Loucy (cell line): ENCODE data around the gene SLC6A12.

Experiments used
- H2AFZ ChIP-seq: fragments of 200-600 bp; sonication (generic); 2 replicates; pipeline ENCODE4 v1.6.0; 2016; ENCODE audit warnings: antibody characterized with exemption, mild to moderate bottlenecking, low read length, moderate library complexity
- H3F3A ChIP-seq: fragments of 200-600 bp; 2 replicates; pipeline ENCODE4 v1.6.0; 2016; ENCODE audit warnings: antibody characterized with exemption, low read depth, mild to moderate bottlenecking
- H3K27me3 ChIP-seq: fragments of 200-600 bp; sonication (generic); 2 replicates; pipeline ENCODE4 v1.6.1; 2014; ENCODE audit warnings: low read length, mild to moderate bottlenecking; ENCODE audit not compliant: insufficient read depth, poor library complexity, severe bottlenecking
- H3K36me3 ChIP-seq: fragments of 200-600 bp; sonication (generic); 2 replicates; pipeline ENCODE4 v1.6.1; 2016; ENCODE audit warnings: low read length; ENCODE audit not compliant: insufficient read depth
- H3K4me1 ChIP-seq: fragments of 200-600 bp; sonication (generic); 2 replicates; pipeline ENCODE4 v1.5.1; 2014; ENCODE audit warnings: low read length, mild to moderate bottlenecking; ENCODE audit not compliant: insufficient read depth, poor library complexity, severe bottlenecking
- H3K4me2 ChIP-seq: fragments of 200-600 bp; sonication (generic); 2 replicates; pipeline ENCODE4 v1.6.0; 2014; ENCODE audit warnings: antibody characterized with exemption, low read length, low read depth, mild to moderate bottlenecking; ENCODE audit not compliant: poor library complexity, severe bottlenecking
- H3K4me3 ChIP-seq: fragments of 200-600 bp; sonication (generic); 2 replicates; pipeline ENCODE4 v1.5.1; 2014; ENCODE audit warnings: low read length, mild to moderate bottlenecking, mixed read lengths; ENCODE audit not compliant: poor library complexity, severe bottlenecking
- H3K79me2 ChIP-seq: fragments of 200-600 bp; sonication (generic); 2 replicates; pipeline ENCODE4 v1.6.1; 2014; ENCODE audit warnings: low read length; ENCODE audit not compliant: insufficient read depth
- H3K9ac ChIP-seq: fragments of 200-600 bp; sonication (generic); 2 replicates; pipeline ENCODE4 v1.6.0; 2014; ENCODE audit warnings: mild to moderate bottlenecking, low read depth, low read length, moderate library complexity; ENCODE audit not compliant: poor library complexity, severe bottlenecking
- H3K9me2 ChIP-seq: fragments of 200-600 bp; sonication (generic); replicated peaks from 2 replicates; pipeline ENCODE4 v1.6.1; 2016; ENCODE audit warnings: low read depth, low read length, mixed read lengths
- H3K9me3 ChIP-seq: fragments of 200-600 bp; sonication (generic); 2 replicates; pipeline ENCODE4 v1.6.1; 2014; ENCODE audit warnings: mild to moderate bottlenecking, antibody characterized with exemption, low read length, low read depth; ENCODE audit not compliant: insufficient read depth
- H4K20me1 ChIP-seq: fragments of 200-600 bp; sonication (generic); 2 replicates; pipeline ENCODE4 v1.6.0; 2014; ENCODE audit warnings: antibody characterized with exemption, low read length, mild to moderate bottlenecking; ENCODE audit not compliant: insufficient read depth, poor library complexity, severe bottlenecking
- CTCF ChIP-seq: fragments of 200-600 bp; sonication (generic); conservative IDR thresholded peaks from 2 replicates; pipeline ENCODE4 v1.5.1; 2014; ENCODE audit warnings: mild to moderate bottlenecking, antibody characterized with exemption, low read length
- EZH2phosphoT487 ChIP-seq: fragments of 200-600 bp; IDR thresholded peaks from 2 replicates; pipeline ENCODE4 v1.6.1; 2018; ENCODE audit warnings: antibody characterized with exemption, mild to moderate bottlenecking, moderate library complexity, borderline replicate concordance

Gene SLC6A12

GRCh38 chr12:253116-253831 lies 39.3 kb upstream of the SLC6A12 start:
- Histone ChIP-seq H3K9ac (peak overlapping the region; percentile 25), H3K9me2 (no peaks in the 10 kb centered on the region), H3K9me3 (no peaks in the 10 kb centered on the region), H4K20me1 (no peaks in the 10 kb centered on the region), H3F3A (no peaks in the 10 kb centered on the region; the same call in 1 of the 2 replicates), H3K79me2 (no peaks in the 10 kb centered on the region), H3K27me3 (no peaks in the 10 kb centered on the region), H2AFZ (no peak overlapping the region), H3K4me2 (peak overlapping the region; percentile 13), H3K4me1 (peaks cover 57% of the 10 kb centered on the region), H3K4me3 (no peak overlapping the region), H3K36me3 (no peaks in the 10 kb centered on the region)
- TF ChIP-seq EZH2phosphoT487 = no peak

- no peaks in the 10 kb centered on the region for H3K79me2 ChIP-seq
- peak overlapping the region; percentile 48 for H3K4me2 ChIP-seq
- TF ChIP-seq EZH2phosphoT487 = no peak
- TF ChIP-seq CTCF = no peak
- no peak overlapping the region for H3K4me3 ChIP-seq
- no peaks in the 10 kb centered on the region for H3K36me3 ChIP-seq
- no peak overlapping the region for H2AFZ ChIP-seq
- H3K9me2 ChIP-seq = no peaks in the 10 kb centered on the region
- H3K9ac ChIP-seq = peak overlapping the region; percentile 40
- peaks cover 5% of the 10 kb centered on the region for H3K9me3 ChIP-seq
- H4K20me1 ChIP-seq = no peaks in the 10 kb centered on the region
- peaks cover 51% of the 10 kb centered on the region for H3K4me1 ChIP-seq
- H3K27me3 ChIP-seq = no peaks in the 10 kb centered on the region
- H3F3A ChIP-seq = no peaks in the 10 kb centered on the region
Measured at GRCh38 chr12:252636-253035, 38.7 kb upstream of the SLC6A12 start.

GRCh38 chr12:247271-247670 lies 33.3 kb upstream of the SLC6A12 start:
- Histone ChIP-seq H2AFZ (no peak overlapping the region), H3K9ac (no peak overlapping the region), H3K9me2 (no peaks in the 10 kb centered on the region), H3K4me3 (no peak overlapping the region), H3K9me3 (peaks cover 10% of the 10 kb centered on the region), H3F3A (no peaks in the 10 kb centered on the region), H3K4me2 (no peak overlapping the region), H3K36me3 (no peaks in the 10 kb centered on the region), H3K4me1 (peaks cover 15% of the 10 kb centered on the region), H3K27me3 (no peaks in the 10 kb centered on the region), H4K20me1 (no peaks in the 10 kb centered on the region), H3K79me2 (no peaks in the 10 kb centered on the region)
- TF ChIP-seq EZH2phosphoT487 (no peak), CTCF (no peak)

GRCh38 chr12:243381-243780 lies 29.4 kb upstream of the SLC6A12 start:
- Histone ChIP-seq H3K9me3 (peaks cover 10% of the 10 kb centered on the region), H3K9me2 (no peaks in the 10 kb centered on the region), H3K79me2 (no peaks in the 10 kb centered on the region), H3K4me3 (no peak overlapping the region), H3K9ac (no peak overlapping the region), H2AFZ (no peak overlapping the region), H3F3A (no peaks in the 10 kb centered on the region), H3K27me3 (no peaks in the 10 kb centered on the region), H4K20me1 (no peaks in the 10 kb centered on the region), H3K4me1 (peaks cover 7% of the 10 kb centered on the region), H3K36me3 (no peaks in the 10 kb centered on the region), H3K4me2 (peak overlapping the region; percentile 13)
- no peak for TF ChIP-seq CTCF
- TF ChIP-seq EZH2phosphoT487 = no peak
